ENCODE results near the gene CKB.
A peak's percentile ranks its signal among the peaks of the same experiment; 100 is the strongest.
"Not testable (repeated sequence)": the region's sequence is repeated elsewhere in the genome, so short reads cannot be mapped to it uniquely, and the experiment has no call there.

Gene CKB

GRCh38 chr14:103517174-103517566 lies 5.5 kb downstream of the CKB start:
- ATAC-seq (ENCODE audit: low read depth) (no peak), DNase-seq (ENCODE audit: low spot score) (peak; percentile 55)
- Histone ChIP-seq H3K4me3 (ENCODE audit: severe bottlenecking) (no peak overlapping the region), H3K27ac (ENCODE audit: poor library complexity, severe bottlenecking) (no peak overlapping the region), H3K27me3 (ENCODE audit: insufficient read depth, poor library complexity, severe bottlenecking) (peaks cover 8% of the 10 kb centered on the region), H3K36me3 (ENCODE audit: low read depth) (peaks cover 5% of the 10 kb centered on the region; the same call in 1 of the 2 replicates), H3K9me3 (ENCODE audit: severe bottlenecking) (no peaks in the 10 kb centered on the region), H3K4me1 (ENCODE audit: insufficient read depth, poor library complexity, severe bottlenecking) (peaks cover 32% of the 10 kb centered on the region)
- TF ChIP-seq, protein P1, sequence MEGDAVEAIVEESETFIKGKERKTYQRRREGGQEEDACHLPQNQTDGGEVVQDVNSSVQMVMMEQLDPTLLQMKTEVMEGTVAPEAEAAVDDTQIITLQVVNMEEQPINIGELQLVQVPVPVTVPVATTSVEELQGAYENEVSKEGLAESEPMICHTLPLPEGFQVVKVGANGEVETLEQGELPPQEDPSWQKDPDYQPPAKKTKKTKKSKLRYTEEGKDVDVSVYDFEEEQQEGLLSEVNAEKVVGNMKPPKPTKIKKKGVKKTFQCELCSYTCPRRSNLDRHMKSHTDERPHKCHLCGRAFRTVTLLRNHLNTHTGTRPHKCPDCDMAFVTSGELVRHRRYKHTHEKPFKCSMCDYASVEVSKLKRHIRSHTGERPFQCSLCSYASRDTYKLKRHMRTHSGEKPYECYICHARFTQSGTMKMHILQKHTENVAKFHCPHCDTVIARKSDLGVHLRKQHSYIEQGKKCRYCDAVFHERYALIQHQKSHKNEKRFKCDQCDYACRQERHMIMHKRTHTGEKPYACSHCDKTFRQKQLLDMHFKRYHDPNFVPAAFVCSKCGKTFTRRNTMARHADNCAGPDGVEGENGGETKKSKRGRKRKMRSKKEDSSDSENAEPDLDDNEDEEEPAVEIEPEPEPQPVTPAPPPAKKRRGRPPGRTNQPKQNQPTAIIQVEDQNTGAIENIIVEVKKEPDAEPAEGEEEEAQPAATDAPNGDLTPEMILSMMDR (IDR thresholded peaks at IDR 0.05; ENCODE audit: poor library complexity, severe bottlenecking), result no peak

DNA sequence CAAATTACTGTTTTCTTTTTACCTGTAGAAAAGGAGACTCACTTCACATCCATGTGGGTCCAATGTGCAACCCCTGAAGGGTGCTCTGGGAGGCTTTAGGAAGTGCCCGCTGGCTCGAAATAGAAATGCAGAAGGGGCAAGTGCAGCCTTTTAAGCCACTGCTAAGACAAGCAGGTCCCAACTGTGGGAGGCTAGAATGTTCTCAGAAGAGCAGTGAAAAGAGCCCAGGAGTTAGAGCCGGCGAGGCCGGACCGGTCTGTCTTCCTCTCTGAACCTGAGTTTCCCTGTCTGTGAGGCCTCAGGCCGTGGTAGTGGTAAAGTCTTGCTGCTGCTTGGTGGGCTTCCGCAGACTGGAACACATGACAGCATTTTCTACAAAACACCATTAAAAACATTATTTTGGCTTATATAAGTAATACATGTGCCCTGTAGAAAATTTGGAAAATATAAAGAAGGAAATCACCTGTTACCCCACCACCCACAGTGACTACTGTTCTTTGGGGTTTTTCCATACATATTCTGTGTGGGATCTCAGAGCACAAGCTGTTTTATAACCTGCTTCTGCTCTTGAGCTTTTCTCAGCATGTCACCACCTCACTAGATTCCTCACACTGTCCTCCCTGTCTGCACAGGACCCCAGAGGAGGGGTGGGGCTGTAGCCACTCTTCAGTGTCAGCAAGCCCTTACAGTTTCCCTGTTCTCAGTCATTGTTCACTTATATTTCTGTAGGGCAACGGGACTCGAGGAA lies 6.0 kb downstream of the CKB start:
- ATAC-seq (ENCODE audit: low read depth), result no peak
- no peak overlapping the region for H3K27ac ChIP-seq (ENCODE audit: poor library complexity, severe bottlenecking)
- H3K27me3 ChIP-seq (ENCODE audit: insufficient read depth, poor library complexity, severe bottlenecking), result peaks cover 2% of the 10 kb centered on the region
- H3K4me1 ChIP-seq (ENCODE audit: insufficient read depth, poor library complexity, severe bottlenecking), result peaks cover 32% of the 10 kb centered on the region
- H3K9me3 ChIP-seq (ENCODE audit: severe bottlenecking), result no peaks in the 10 kb centered on the region
- TF ChIP-seq, protein P1 (IDR thresholded peaks at IDR 0.05; ENCODE audit: poor library complexity, severe bottlenecking), result no peak
- DNase-seq (ENCODE audit: low spot score), result peak; percentile 38
- H3K4me3 ChIP-seq (ENCODE audit: severe bottlenecking), result no peak overlapping the region
- peaks cover 6% of the 10 kb centered on the region; the same call in 1 of the 2 replicates for H3K36me3 ChIP-seq (ENCODE audit: low read depth)

- Histone ChIP-seq H3K9me3 (ENCODE audit: severe bottlenecking) (no peaks in the 10 kb centered on the region), H3K4me3 (ENCODE audit: severe bottlenecking) (no peak overlapping the region), H3K4me1 (ENCODE audit: insufficient read depth, poor library complexity, severe bottlenecking) (peaks cover 32% of the 10 kb centered on the region), H3K27me3 (ENCODE audit: insufficient read depth, poor library complexity, severe bottlenecking) (no peaks in the 10 kb centered on the region), H3K27ac (ENCODE audit: poor library complexity, severe bottlenecking) (no peak overlapping the region), H3K36me3 (ENCODE audit: low read depth) (peaks cover 19% of the 10 kb centered on the region)
- no peak for ATAC-seq (ENCODE audit: low read depth)
- DNase-seq (ENCODE audit: low spot score), result peak; percentile 60
- TF ChIP-seq, protein P1 (IDR thresholded peaks at IDR 0.05; ENCODE audit: poor library complexity, severe bottlenecking), result no peak
Observed at GRCh38 chr14:103514596-103515421, 7.8 kb downstream of the CKB start.

- DNase-seq (ENCODE audit: low spot score), result peak; percentile 95
- peak; percentile 91 for ATAC-seq (ENCODE audit: low read depth)
Observed at GRCh38 chr14:103512701-103513611, 9.7 kb downstream of the CKB start.

GRCh38 chr14:103512180-103512579 lies 10.4 kb downstream of the CKB start:
- H3K4me3 ChIP-seq (ENCODE audit: severe bottlenecking); ATAC-seq (ENCODE audit: low read depth); H3K9me3 ChIP-seq (ENCODE audit: severe bottlenecking); DNase-seq (ENCODE audit: low spot score); H3K27me3 ChIP-seq (ENCODE audit: insufficient read depth, poor library complexity, severe bottlenecking): not testable (repeated sequence)
- peaks cover 18% of the 10 kb centered on the region for H3K4me1 ChIP-seq (ENCODE audit: insufficient read depth, poor library complexity, severe bottlenecking)
- peaks cover 41% of the 10 kb centered on the region for H3K36me3 ChIP-seq (ENCODE audit: low read depth)
- H3K27ac ChIP-seq (ENCODE audit: poor library complexity, severe bottlenecking), result peak overlapping the region; percentile 76

More at GRCh38 chr14:103512701-103513611, 9.7 kb downstream of the CKB start:
- Histone ChIP-seq H3K27ac (ENCODE audit: poor library complexity, severe bottlenecking) (peak overlapping the region; percentile 76), H3K9me3 (ENCODE audit: severe bottlenecking) (no peaks in the 10 kb centered on the region), H3K4me1 (ENCODE audit: insufficient read depth, poor library complexity, severe bottlenecking) (peaks cover 18% of the 10 kb centered on the region), H3K27me3 (ENCODE audit: insufficient read depth, poor library complexity, severe bottlenecking) (no peaks in the 10 kb centered on the region), H3K4me3 (ENCODE audit: severe bottlenecking) (no peak overlapping the region), H3K36me3 (ENCODE audit: low read depth) (peaks cover 33% of the 10 kb centered on the region)
- TF ChIP-seq, protein P1 (IDR thresholded peaks at IDR 0.05; ENCODE audit: poor library complexity, severe bottlenecking), result peak; percentile 12

Measured in RWPE2 (cell line).